CD4-positive, alpha-beta T cell (primary cell): ENCODE data around the gene CELA2B. TPM values are rescaled to one million over a fixed set of nuclear protein-coding genes. Genes with fewer than 3 reads are reported as not detected.
"Not testable (repeated sequence)": the region's sequence is repeated elsewhere in the genome, so short reads cannot be mapped to it uniquely, and the experiment has no call there.

ENCODE experiments used
- ATAC-seq: fragments of 200-7000 bp; cut with Tn5 transposase; one replicate; pipeline ENCODE4 v1.10.0; 2022; ENCODE audit warnings: mild to moderate bottlenecking; ENCODE audit not compliant: poor library complexity
- CTCF ChIA-PET: fragments of 350-600 bp; sonication (Branson Sonifier 250); formaldehyde crosslinking; loops from one replicate; lab custom pipeline; 2021; ENCODE audit warnings: antibody characterized with exemption, inconsistent platforms; lab: Charles Lee
- POLR2A ChIA-PET: fragments of 350-600 bp; sonication (Branson Sonifier 250); formaldehyde crosslinking; loops from one replicate; lab custom pipeline; 2021; ENCODE audit warnings: antibody characterized with exemption, inconsistent platforms; lab: Charles Lee
- DNase-seq, 14 experiments: peaks; one replicate each; pipeline ENCODE4 v3.0.0-alpha.2; 2013 to 2020; ENCODE audit warnings: mixed read lengths in 2 of 14
- H3K27ac ChIP-seq, 2 donors: one replicate each; pipeline versions ENCODE4 v1.5.1 to v1.7.0; 2013; ENCODE audit warnings: low read length in 2 of 2, low read depth in 1 of 2, mild to moderate bottlenecking in 1 of 2
- H3K27me3 ChIP-seq, 2 experiments: 1 replicate in 1 of 2; 2 replicates in 1 of 2; pipeline versions ENCODE4 v1.6.1 to v1.7.0; 2013; ENCODE audit warnings: low read length in 2 of 2, control low read depth in 1 of 2, mild to moderate bottlenecking in 1 of 2, moderate library complexity in 1 of 2; ENCODE audit not compliant: insufficient read depth in 2 of 2, control insufficient read depth in 1 of 2
- H3K36me3 ChIP-seq: one replicate; pipeline ENCODE4 v1.6.1; 2013; ENCODE audit warnings: low read length, control low read depth; ENCODE audit not compliant: insufficient read depth
- H3K4me1 ChIP-seq: one replicate; pipeline ENCODE4 v1.6.1; 2013; ENCODE audit warnings: low read length, control low read depth; ENCODE audit not compliant: insufficient read depth
- H3K4me3 ChIP-seq: one replicate; pipeline ENCODE4 v1.5.1; 2013; ENCODE audit warnings: mild to moderate bottlenecking, low read length, moderate library complexity
- H3K9me3 ChIP-seq, 2 experiments: 1 replicate in 1 of 2; 2 replicates in 1 of 2; pipeline versions ENCODE4 v1.6.1 to v1.7.0; 2013; ENCODE audit warnings: low read length in 2 of 2, mild to moderate bottlenecking in 2 of 2, control low read depth in 1 of 2, moderate library complexity in 1 of 2; ENCODE audit not compliant: control insufficient read depth in 1 of 2, insufficient read depth in 1 of 2
- H3K27ac Mint-ChIP-seq: one replicate; pipeline ENCODE4 v1.8.0; 2020; ENCODE audit warnings: mixed read lengths
- H3K27me3 Mint-ChIP-seq: one replicate; pipeline ENCODE4 v1.8.0; 2021; ENCODE audit warnings: mixed read lengths
- H3K36me3 Mint-ChIP-seq: one replicate; pipeline ENCODE4 v1.8.0; 2021; ENCODE audit warnings: low read depth, mixed read lengths
- H3K4me1 Mint-ChIP-seq: one replicate; pipeline ENCODE4 v1.8.0; 2021; ENCODE audit warnings: low read depth, mixed read lengths
- H3K4me3 Mint-ChIP-seq: one replicate; pipeline ENCODE4 v1.8.0; 2020; ENCODE audit warnings: mild to moderate bottlenecking, mixed read lengths
- H3K9me3 Mint-ChIP-seq: one replicate; pipeline ENCODE4 v1.8.0; 2020; ENCODE audit warnings: mixed read lengths
- intact Hi-C, 2 experiments: fragments of 100-400 bp; cut with DNase I in 1 of 2; cut with micrococcal nuclease in 1 of 2; formaldehyde crosslinking; loops; one replicate each; pipeline versions ENCODE4 v1.15.1 to v1.9.0; 2023 to 2025; cut with DNase I, micrococcal nuclease
- total RNA-seq, 174 experiments: library from RNA in 2 of 174; stranded (reverse) in 2 of 174; gene quantifications; one replicate each; pipeline ENCODE4 v1.2.3 and lab custom pipeline; 2021 to 2026
- TF ChIP-seq, protein P1 (sequence below): fragments of 200-600 bp; IDR thresholded peaks from one replicate; pipeline ENCODE4 v1.8.0; 2022; ENCODE audit warnings: antibody characterized with exemption, mild to moderate bottlenecking

The CELA2B gene
- total RNA-seq, 2 experiments from 2014 or later = not detected

DNA sequence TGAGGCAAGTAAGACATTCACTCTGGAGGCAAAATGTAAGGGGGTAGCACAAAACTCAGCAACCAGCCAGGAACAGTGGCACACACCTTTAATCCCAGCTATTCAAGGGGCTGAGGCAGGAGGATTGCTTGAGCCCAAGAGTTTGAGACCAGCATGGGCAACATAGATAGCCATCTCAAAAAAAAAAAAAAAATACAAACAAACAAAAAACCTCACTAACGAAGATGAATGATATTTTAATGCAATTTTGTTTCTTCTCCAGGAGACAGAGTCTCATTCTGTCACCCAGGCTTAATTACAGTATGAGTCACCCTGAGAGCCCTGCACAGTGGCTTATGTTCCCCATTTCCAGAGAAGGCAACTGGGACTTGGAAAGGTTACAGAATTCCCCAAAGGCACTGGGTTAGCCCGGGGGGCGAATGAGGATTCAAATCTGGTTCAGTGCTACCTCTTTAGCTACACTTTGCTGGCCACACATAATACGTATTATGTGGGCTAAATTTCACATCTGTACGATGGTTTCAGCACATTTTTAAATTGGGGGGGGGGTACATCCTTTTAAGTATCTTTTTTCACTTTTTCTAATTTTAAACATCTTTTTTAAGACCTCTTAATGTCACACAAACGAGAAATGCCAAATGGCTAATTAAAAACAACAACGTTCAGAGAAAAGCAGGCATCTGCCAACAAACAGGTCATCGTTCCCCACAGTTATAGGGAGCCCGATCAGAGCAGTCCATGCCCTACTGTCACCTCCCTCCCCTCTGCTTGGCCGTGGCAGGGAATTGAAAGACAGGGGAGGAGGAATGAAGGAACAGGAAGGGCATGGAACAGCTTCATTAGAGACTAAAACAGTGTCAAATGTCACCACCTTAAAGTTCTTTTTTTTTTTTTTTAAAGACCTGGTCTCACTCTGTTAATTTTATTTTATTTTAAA, 15.9 kb upstream of the CELA2B start:
- H3K4me1 Mint-ChIP-seq = no peaks in the 10 kb centered on the region
- no peaks in the 10 kb centered on the region for H3K9me3 Mint-ChIP-seq
- H3K27ac ChIP-seq = no peak overlapping the region
- intact Hi-C loops = no loop called here
- H3K9me3 ChIP-seq = no peaks in the 10 kb centered on the region
- peaks cover 5% of the 10 kb centered on the region for H3K27me3 Mint-ChIP-seq
- H3K4me3 ChIP-seq = no peak overlapping the region
- TF ChIP-seq, protein P1, sequence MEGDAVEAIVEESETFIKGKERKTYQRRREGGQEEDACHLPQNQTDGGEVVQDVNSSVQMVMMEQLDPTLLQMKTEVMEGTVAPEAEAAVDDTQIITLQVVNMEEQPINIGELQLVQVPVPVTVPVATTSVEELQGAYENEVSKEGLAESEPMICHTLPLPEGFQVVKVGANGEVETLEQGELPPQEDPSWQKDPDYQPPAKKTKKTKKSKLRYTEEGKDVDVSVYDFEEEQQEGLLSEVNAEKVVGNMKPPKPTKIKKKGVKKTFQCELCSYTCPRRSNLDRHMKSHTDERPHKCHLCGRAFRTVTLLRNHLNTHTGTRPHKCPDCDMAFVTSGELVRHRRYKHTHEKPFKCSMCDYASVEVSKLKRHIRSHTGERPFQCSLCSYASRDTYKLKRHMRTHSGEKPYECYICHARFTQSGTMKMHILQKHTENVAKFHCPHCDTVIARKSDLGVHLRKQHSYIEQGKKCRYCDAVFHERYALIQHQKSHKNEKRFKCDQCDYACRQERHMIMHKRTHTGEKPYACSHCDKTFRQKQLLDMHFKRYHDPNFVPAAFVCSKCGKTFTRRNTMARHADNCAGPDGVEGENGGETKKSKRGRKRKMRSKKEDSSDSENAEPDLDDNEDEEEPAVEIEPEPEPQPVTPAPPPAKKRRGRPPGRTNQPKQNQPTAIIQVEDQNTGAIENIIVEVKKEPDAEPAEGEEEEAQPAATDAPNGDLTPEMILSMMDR = no peak
- DNase-seq = no peak
- no peaks in the 10 kb centered on the region for H3K36me3 Mint-ChIP-seq
- ChIA-PET CTCF (no interaction called here), POLR2A (no interaction called here)
- H3K4me3 Mint-ChIP-seq = no peak overlapping the region
- no peaks in the 10 kb centered on the region for H3K27me3 ChIP-seq
- H3K27ac Mint-ChIP-seq = no peak overlapping the region
- H3K36me3 ChIP-seq = no peaks in the 10 kb centered on the region
- no peaks in the 10 kb centered on the region for H3K4me1 ChIP-seq
- no peak for ATAC-seq

DNA sequence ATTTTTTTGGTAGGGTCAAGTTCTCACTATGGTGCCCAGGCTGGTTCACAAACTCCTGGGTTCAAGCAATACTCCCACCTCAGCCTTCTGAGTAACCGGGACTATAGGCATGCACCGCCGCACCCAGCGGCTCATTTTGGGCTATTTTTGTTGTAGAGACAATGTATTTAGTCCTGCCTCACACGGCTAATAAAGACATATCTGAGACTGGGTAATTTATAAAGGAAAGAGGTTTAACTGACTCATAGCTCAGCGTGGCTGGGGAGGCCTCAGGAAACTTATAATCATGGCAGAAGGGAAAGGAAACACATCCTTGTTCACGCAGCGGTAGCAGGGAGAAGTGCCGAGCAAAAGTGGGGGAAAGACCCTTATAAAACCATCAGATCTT, 15.2 kb upstream of the CELA2B start:
- ATAC-seq (no peak), DNase-seq (no peak)
- no peaks in the 10 kb centered on the region for H3K27me3 ChIP-seq
- POLR2A ChIA-PET = no interaction called here
- TF ChIP-seq, protein P1 = no peak
- Mint-ChIP-seq H3K36me3 (no peaks in the 10 kb centered on the region), H3K4me1 (no peaks in the 10 kb centered on the region), H3K27ac (no peak overlapping the region), H3K4me3 (no peak overlapping the region), H3K9me3 (no peaks in the 10 kb centered on the region), H3K27me3 (peaks cover 5% of the 10 kb centered on the region)
- intact Hi-C loops = no loop called here
- no peak overlapping the region for H3K4me3 ChIP-seq
- no peaks in the 10 kb centered on the region for H3K36me3 ChIP-seq
- no peak overlapping the region for H3K27ac ChIP-seq
- no peaks in the 10 kb centered on the region for H3K4me1 ChIP-seq
- no peaks in the 10 kb centered on the region for H3K9me3 ChIP-seq
- CTCF ChIA-PET = no interaction called here

DNA sequence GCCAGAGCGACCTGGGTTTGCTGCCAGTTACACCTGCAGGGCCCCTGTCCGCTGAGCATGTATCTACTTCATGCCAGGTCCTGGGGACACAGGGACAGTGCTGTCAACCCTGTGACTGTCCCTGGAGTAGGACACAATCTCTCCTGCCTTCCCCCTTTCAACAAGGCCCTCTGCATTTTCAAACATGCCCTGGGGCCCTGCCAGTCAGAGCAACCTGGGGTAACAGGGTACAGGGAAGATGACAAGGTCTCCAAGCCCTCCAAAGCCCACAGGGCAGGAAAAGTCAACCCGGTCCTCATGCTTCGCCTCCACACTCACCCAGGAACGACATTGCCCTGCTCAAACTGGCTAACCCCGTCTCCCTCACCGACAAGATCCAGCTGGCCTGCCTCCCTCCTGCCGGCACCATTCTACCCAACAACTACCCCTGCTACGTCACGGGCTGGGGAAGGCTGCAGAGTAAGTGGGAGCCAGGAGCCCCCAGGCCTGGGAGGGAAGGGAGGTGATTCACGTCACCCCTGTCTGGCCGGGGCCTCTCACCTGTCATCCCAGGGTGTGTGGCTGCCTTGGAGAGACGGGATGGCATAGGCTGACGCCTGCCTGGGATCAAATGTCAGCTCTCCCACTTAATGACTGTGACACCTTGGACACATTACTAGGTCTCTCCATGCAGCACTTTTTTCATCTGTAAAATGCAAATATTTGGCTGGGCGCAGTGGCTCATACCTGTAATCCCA, 12.7 kb upstream of the CELA2B start:
- H3K9me3 ChIP-seq, H3K27me3 Mint-ChIP-seq, H3K9me3 Mint-ChIP-seq, H3K4me1 Mint-ChIP-seq, ATAC-seq, CTCF ChIA-PET, intact Hi-C loops, POLR2A ChIA-PET, H3K4me3 Mint-ChIP-seq, H3K27me3 ChIP-seq, H3K4me3 ChIP-seq, H3K27ac Mint-ChIP-seq, H3K36me3 ChIP-seq, DNase-seq, H3K27ac ChIP-seq, H3K36me3 Mint-ChIP-seq, H3K4me1 ChIP-seq: not testable (repeated sequence)

DNA sequence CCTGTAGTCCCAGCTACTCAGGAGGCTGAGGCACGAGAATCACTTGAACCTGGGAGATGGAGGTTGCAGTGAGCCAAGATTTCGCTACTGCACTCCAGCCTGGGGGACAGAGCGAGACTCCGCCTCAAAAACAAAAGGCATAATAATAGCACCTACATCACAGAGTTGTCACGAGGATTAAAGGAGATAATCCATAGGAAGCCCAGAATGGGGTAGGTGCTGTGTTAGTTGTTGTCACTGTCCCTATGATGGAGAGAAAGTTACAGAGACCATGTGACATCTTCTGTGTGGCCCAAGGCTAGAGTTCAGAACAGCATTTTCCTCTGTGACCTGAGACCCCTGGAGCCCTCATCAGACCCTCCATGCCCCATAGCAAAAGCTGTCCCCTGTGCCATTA, 12.0 kb upstream of the CELA2B start:
- H3K4me3 Mint-ChIP-seq, H3K4me1 ChIP-seq, POLR2A ChIA-PET, DNase-seq, CTCF ChIA-PET, H3K9me3 ChIP-seq, ATAC-seq, H3K27ac Mint-ChIP-seq, H3K9me3 Mint-ChIP-seq, intact Hi-C loops, H3K36me3 Mint-ChIP-seq, H3K4me1 Mint-ChIP-seq, H3K27me3 ChIP-seq, H3K36me3 ChIP-seq, H3K27ac ChIP-seq, H3K4me3 ChIP-seq, H3K27me3 Mint-ChIP-seq: not testable (repeated sequence)
